CD4-positive, alpha-beta T cell (primary cell): ENCODE results near the gene CDYL. TPM values are rescaled to one million over a fixed set of nuclear protein-coding genes. Genes with fewer than 3 reads are reported as not detected.

Experiments used
- ATAC-seq: fragments of 200-7000 bp; cut with Tn5 transposase; one replicate; pipeline ENCODE4 v1.10.0; 2022; ENCODE audit warnings: mild to moderate bottlenecking; ENCODE audit not compliant: poor library complexity
- CTCF ChIA-PET: fragments of 350-600 bp; sonication (Branson Sonifier 250); formaldehyde crosslinking; loops from one replicate; lab custom pipeline; 2021; ENCODE audit warnings: antibody characterized with exemption, inconsistent platforms; lab: Charles Lee
- POLR2A ChIA-PET: fragments of 350-600 bp; sonication (Branson Sonifier 250); formaldehyde crosslinking; loops from one replicate; lab custom pipeline; 2021; ENCODE audit warnings: antibody characterized with exemption, inconsistent platforms; lab: Charles Lee
- DNase-seq, 14 experiments: peaks; one replicate each; pipeline ENCODE4 v3.0.0-alpha.2; 2013 to 2020; ENCODE audit warnings: mixed read lengths in 2 of 14
- H3K27ac ChIP-seq, 2 donors: one replicate each; pipeline versions ENCODE4 v1.5.1 to v1.7.0; 2013; ENCODE audit warnings: low read length in 2 of 2, low read depth in 1 of 2, mild to moderate bottlenecking in 1 of 2
- H3K27me3 ChIP-seq, 2 experiments: 1 replicate in 1 of 2; 2 replicates in 1 of 2; pipeline versions ENCODE4 v1.6.1 to v1.7.0; 2013; ENCODE audit warnings: low read length in 2 of 2, control low read depth in 1 of 2, mild to moderate bottlenecking in 1 of 2, moderate library complexity in 1 of 2; ENCODE audit not compliant: insufficient read depth in 2 of 2, control insufficient read depth in 1 of 2
- H3K36me3 ChIP-seq: one replicate; pipeline ENCODE4 v1.6.1; 2013; ENCODE audit warnings: low read length, control low read depth; ENCODE audit not compliant: insufficient read depth
- H3K4me1 ChIP-seq: one replicate; pipeline ENCODE4 v1.6.1; 2013; ENCODE audit warnings: low read length, control low read depth; ENCODE audit not compliant: insufficient read depth
- H3K4me3 ChIP-seq: one replicate; pipeline ENCODE4 v1.5.1; 2013; ENCODE audit warnings: mild to moderate bottlenecking, low read length, moderate library complexity
- H3K9me3 ChIP-seq, 2 experiments: 1 replicate in 1 of 2; 2 replicates in 1 of 2; pipeline versions ENCODE4 v1.6.1 to v1.7.0; 2013; ENCODE audit warnings: low read length in 2 of 2, mild to moderate bottlenecking in 2 of 2, control low read depth in 1 of 2, moderate library complexity in 1 of 2; ENCODE audit not compliant: control insufficient read depth in 1 of 2, insufficient read depth in 1 of 2
- H3K27ac Mint-ChIP-seq: one replicate; pipeline ENCODE4 v1.8.0; 2020; ENCODE audit warnings: mixed read lengths
- H3K27me3 Mint-ChIP-seq: one replicate; pipeline ENCODE4 v1.8.0; 2021; ENCODE audit warnings: mixed read lengths
- H3K36me3 Mint-ChIP-seq: one replicate; pipeline ENCODE4 v1.8.0; 2021; ENCODE audit warnings: low read depth, mixed read lengths
- H3K4me1 Mint-ChIP-seq: one replicate; pipeline ENCODE4 v1.8.0; 2021; ENCODE audit warnings: low read depth, mixed read lengths
- H3K4me3 Mint-ChIP-seq: one replicate; pipeline ENCODE4 v1.8.0; 2020; ENCODE audit warnings: mild to moderate bottlenecking, mixed read lengths
- H3K9me3 Mint-ChIP-seq: one replicate; pipeline ENCODE4 v1.8.0; 2020; ENCODE audit warnings: mixed read lengths
- CTCF ChIP-seq: fragments of 200-600 bp; IDR thresholded peaks from one replicate; pipeline ENCODE4 v1.8.0; 2022; ENCODE audit warnings: antibody characterized with exemption, mild to moderate bottlenecking
- intact Hi-C, 2 experiments: fragments of 100-400 bp; cut with DNase I in 1 of 2; cut with micrococcal nuclease in 1 of 2; formaldehyde crosslinking; loops; one replicate each; pipeline versions ENCODE4 v1.15.1 to v1.9.0; 2023 to 2025; cut with DNase I, micrococcal nuclease
- total RNA-seq, 174 experiments: library from RNA in 2 of 174; stranded (reverse) in 2 of 174; gene quantifications; one replicate each; pipeline ENCODE4 v1.2.3 and lab custom pipeline; 2021 to 2026

CDYL gene
- total RNA-seq, 2 experiments from 2014 or later: 23.8 to 23.9 TPM

- H3K36me3 ChIP-seq: no peaks in the 10 kb centered on the region
- no peaks in the 10 kb centered on the region for H3K27me3 ChIP-seq
- H3K4me3 ChIP-seq: no peak overlapping the region
- intact Hi-C loops: loop anchor here (10.0 kb wide), 5 partner anchors 232 to 1418 kb away; partner anchors contain the start of genes NRN1 (in 1 of the 2) and RPP40 (in 1 of the 2)
- no peak for ATAC-seq
- TF ChIP-seq CTCF: no peak
- Mint-ChIP-seq H3K27ac (no peak overlapping the region), H3K27me3 (no peaks in the 10 kb centered on the region), H3K36me3 (peaks cover 19% of the 10 kb centered on the region), H3K4me1 (peaks cover 22% of the 10 kb centered on the region), H3K9me3 (peaks cover 5% of the 10 kb centered on the region), H3K4me3 (peak overlapping the region; percentile 16)
- ChIA-PET CTCF (no interaction called here), POLR2A (no interaction called here)
- peaks cover 15% of the 10 kb centered on the region for H3K4me1 ChIP-seq
- H3K27ac ChIP-seq: no peak overlapping the region
- no peak for DNase-seq
- H3K9me3 ChIP-seq: no peaks in the 10 kb centered on the region
These were observed 3.0 kb upstream of the CDYL start for GRCh38 chr6:4773181-4773580.

- POLR2A ChIA-PET: interaction anchor here (1.7 kb wide), 1 partner anchor 229 kb away, joined by 4 read pairs; the partner anchor contains the start of gene RPP40
- Histone ChIP-seq H3K9me3 (peaks cover 0 to 4% of the 10 kb centered on the region in 2 experiments), H3K36me3 (no peaks in the 10 kb centered on the region), H3K27ac (no peak overlapping the region), H3K4me3 (peak overlapping the region; percentile 81), H3K4me1 (peaks cover 15% of the 10 kb centered on the region), H3K27me3 (no peaks in the 10 kb centered on the region)
- no peak for ATAC-seq
- intact Hi-C loops: loop anchor here (10.0 kb wide), 5 partner anchors 231 to 1419 kb away; partner anchors contain the start of genes NRN1 (in 1 of the 2) and RPP40 (in 1 of the 2)
- Mint-ChIP-seq H3K27me3 (no peaks in the 10 kb centered on the region), H3K9me3 (peaks cover 9% of the 10 kb centered on the region), H3K27ac (peak overlapping the region; percentile 87), H3K36me3 (peaks cover 19% of the 10 kb centered on the region), H3K4me3 (peak overlapping the region; percentile 98), H3K4me1 (peaks cover 33% of the 10 kb centered on the region)
- DNase-seq: no peak
- no peak for TF ChIP-seq CTCF
- CTCF ChIA-PET: no interaction called here
These were observed 1.9 kb upstream of the CDYL start for GRCh38 chr6:4774296-4774695.

GRCh38 chr6:4774715-4775493, 1.3 kb upstream of the CDYL start:
- intact Hi-C loops: loop anchor here (5.0 to 10.0 kb wide), 6 partner anchors 230 to 1420 kb away; partner anchors contain the start of genes ECI2 (in 1 of the 2), NRN1 (in 1 of the 2) and RPP40 (in 1 of the 2)
- Mint-ChIP-seq H3K4me3 (peak overlapping the region; percentile 98), H3K27ac (peak overlapping the region; percentile 87), H3K36me3 (peaks cover 19% of the 10 kb centered on the region), H3K27me3 (no peaks in the 10 kb centered on the region), H3K4me1 (peaks cover 39% of the 10 kb centered on the region), H3K9me3 (peaks cover 9% of the 10 kb centered on the region)
- Histone ChIP-seq H3K9me3 (peaks cover 0 to 4% of the 10 kb centered on the region in 2 experiments), H3K4me1 (peaks cover 16% of the 10 kb centered on the region), H3K36me3 (no peaks in the 10 kb centered on the region), H3K27ac (no peak overlapping the region), H3K4me3 (peak overlapping the region; percentile 81), H3K27me3 (no peaks in the 10 kb centered on the region)
- ATAC-seq (no peak), DNase-seq (peak in 10 of 14 experiments; percentile 2 to 62 (median 10))
- TF ChIP-seq CTCF: no peak
- CTCF ChIA-PET: no interaction called here
- POLR2A ChIA-PET: interaction anchor here (0.6 to 2.9 kb wide), 4 partner anchors 16 to 1909 kb away, joined by 3 to 12 read pairs (median 4); partner anchors contain the start of gene RPP40
